ENCODE results near the gene DPP9.

Gene DPP9

DNA sequence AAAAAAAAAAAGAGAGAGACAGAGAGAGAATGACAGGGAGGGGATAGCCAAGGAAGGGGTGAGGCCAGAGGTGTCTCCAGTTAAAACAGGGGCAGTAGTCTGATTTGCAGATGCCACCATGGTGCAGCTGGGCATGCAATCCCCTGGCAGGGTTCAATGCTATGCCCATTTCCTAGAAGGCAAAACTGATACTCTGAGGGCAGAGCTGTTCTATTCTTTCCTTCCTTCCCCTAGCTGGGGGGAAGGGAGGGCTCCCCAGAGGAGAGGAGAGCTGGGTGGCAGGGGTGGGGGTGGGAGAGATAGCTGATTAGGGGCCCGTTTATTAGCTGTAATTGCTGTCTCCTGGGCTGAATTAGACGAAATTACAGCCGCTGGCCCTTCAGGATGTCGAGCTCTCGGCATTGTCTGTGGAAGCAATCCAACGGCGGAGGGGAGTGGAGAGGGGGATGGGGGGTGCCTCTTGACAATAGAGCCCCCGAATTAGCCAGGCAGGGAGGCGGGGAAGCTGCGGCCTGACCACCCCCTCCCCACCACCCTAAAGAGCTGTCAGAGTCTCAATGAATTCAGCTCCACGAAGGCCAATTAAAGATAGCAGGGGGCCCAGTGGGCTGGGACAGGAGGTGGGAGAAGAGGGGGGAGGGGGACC, 14.4 kb upstream of the DPP9 start:
- Histone ChIP-seq H3K36me3 (ENCODE audit: control insufficient read depth in 1 of 2, insufficient read depth in 2 of 2, low read length in 2 of 2) (no peaks in the 10 kb centered on the region), H3K4me3 (ENCODE audit: low read depth in 1 of 2, low read length in 2 of 2) (no peak overlapping the region), H3K9me3 (ENCODE audit: control insufficient read depth in 1 of 2, low read length in 2 of 2) (no peaks in the 10 kb centered on the region), H3K27me3 (ENCODE audit: low read depth, low read length) (no peaks in the 10 kb centered on the region), H3K27ac (ENCODE audit: low read length) (no peak overlapping the region), H3K4me1 (ENCODE audit: control insufficient read depth in 1 of 2, insufficient read depth in 2 of 2, low read length in 2 of 2) (peaks cover 0 to 12% of the 10 kb centered on the region in 2 donors)

DNA sequence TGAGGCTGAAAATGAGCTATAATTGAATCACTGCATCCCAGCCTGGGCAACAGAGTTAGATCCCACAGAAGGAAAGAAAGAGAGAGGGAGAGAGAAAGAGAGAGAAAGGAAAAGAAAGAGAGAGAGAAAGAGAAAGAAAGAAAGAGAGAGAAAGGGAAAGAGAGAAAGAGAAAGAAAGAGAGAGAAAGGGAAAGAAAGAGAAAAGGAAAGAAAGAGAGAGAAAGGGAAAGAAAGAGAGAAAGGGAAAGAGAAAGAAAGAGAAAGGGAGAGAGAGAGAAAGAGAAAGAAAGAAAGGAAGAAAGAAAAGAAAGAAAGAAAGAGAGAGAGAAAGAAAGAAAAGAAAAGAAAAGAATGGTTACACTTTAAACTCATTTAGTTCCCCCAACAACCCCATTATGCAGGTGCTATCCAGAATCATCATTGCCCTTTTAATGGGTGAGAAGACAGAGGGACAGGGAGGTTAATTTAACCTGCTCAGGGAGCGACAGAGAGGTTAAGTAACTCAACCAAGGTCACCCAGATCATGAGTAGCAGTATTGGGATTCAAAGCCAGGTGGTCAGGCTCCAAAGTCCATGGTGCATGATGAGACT, 10.2 kb upstream of the DPP9 start:
- Histone ChIP-seq H3K4me3 (ENCODE audit: low read depth in 1 of 2, low read length in 2 of 2) (no peak overlapping the region), H3K27ac (ENCODE audit: low read length) (no peak overlapping the region), H3K36me3 (ENCODE audit: control insufficient read depth in 1 of 2, insufficient read depth in 2 of 2, low read length in 2 of 2) (no peaks in the 10 kb centered on the region), H3K9me3 (ENCODE audit: control insufficient read depth in 1 of 2, low read length in 2 of 2) (no peaks in the 10 kb centered on the region), H3K4me1 (ENCODE audit: control insufficient read depth in 1 of 2, insufficient read depth in 2 of 2, low read length in 2 of 2) (no peaks in the 10 kb centered on the region), H3K27me3 (ENCODE audit: low read depth, low read length) (no peaks in the 10 kb centered on the region)

DNA sequence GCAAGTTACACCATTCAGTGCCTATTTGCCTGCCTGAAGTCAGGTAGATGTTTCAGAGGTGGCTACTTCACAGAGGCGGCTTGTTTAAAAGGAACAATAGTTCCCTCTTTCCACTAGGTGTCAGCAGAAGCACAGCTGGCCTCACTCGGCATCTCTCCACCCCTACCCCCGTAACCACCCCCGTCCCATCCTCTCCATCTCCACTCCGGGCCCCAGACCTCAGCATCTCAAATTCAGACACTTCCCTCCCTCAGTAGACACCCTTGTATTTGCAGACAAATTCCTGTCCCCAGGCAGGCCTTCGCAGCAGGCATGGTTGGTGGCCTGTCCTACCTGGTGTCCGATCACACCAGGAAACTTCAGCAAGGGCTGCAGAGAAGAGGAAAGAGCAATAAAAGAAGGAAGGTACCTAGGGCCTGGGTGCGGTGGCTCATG, 9.1 kb upstream of the DPP9 start:
- H3K27me3 ChIP-seq (ENCODE audit: low read depth, low read length) = no peaks in the 10 kb centered on the region
- H3K4me1 ChIP-seq (ENCODE audit: control insufficient read depth in 1 of 2, insufficient read depth in 2 of 2, low read length in 2 of 2) = no peaks in the 10 kb centered on the region
- no peaks in the 10 kb centered on the region for H3K9me3 ChIP-seq (ENCODE audit: control insufficient read depth in 1 of 2, low read length in 2 of 2)
- no peaks in the 10 kb centered on the region for H3K36me3 ChIP-seq (ENCODE audit: control insufficient read depth in 1 of 2, insufficient read depth in 2 of 2, low read length in 2 of 2)
- peak overlapping the region; percentile 11 to 19 for H3K4me3 ChIP-seq (ENCODE audit: low read depth in 1 of 2, low read length in 2 of 2)
- H3K27ac ChIP-seq (ENCODE audit: low read length) = no peak overlapping the region

DNA sequence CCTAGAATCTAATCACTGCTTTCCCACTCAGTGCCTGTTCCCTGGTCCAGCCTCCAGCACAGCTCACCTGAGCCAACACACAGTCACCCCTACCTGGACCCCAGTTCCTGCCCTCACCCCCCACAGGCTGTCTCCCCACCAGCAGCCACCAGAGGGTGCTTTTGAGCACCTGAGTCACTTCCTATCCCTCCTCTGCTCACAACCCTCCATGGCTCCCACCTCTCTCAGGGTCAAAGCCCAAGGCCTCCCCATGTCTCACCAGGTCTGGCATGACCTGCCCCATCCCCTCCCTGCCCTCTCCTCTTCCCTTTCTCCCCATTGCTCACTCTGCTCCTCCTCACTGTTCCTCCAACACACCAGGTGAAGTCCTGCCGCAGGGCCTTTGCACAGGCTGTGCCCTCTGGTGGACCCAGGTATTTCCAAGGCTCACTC, 7.1 kb upstream of the DPP9 start:
- H3K9me3 ChIP-seq (ENCODE audit: control insufficient read depth in 1 of 2, low read length in 2 of 2) = no peaks in the 10 kb centered on the region
- H3K4me1 ChIP-seq (ENCODE audit: control insufficient read depth in 1 of 2, insufficient read depth in 2 of 2, low read length in 2 of 2) = no peaks in the 10 kb centered on the region
- H3K27ac ChIP-seq (ENCODE audit: low read length) = no peak overlapping the region
- no peaks in the 10 kb centered on the region for H3K27me3 ChIP-seq (ENCODE audit: low read depth, low read length)
- H3K4me3 ChIP-seq (ENCODE audit: low read depth in 1 of 2, low read length in 2 of 2) = no peak overlapping the region
- H3K36me3 ChIP-seq (ENCODE audit: control insufficient read depth in 1 of 2, insufficient read depth in 2 of 2, low read length in 2 of 2) = no peaks in the 10 kb centered on the region

DNA sequence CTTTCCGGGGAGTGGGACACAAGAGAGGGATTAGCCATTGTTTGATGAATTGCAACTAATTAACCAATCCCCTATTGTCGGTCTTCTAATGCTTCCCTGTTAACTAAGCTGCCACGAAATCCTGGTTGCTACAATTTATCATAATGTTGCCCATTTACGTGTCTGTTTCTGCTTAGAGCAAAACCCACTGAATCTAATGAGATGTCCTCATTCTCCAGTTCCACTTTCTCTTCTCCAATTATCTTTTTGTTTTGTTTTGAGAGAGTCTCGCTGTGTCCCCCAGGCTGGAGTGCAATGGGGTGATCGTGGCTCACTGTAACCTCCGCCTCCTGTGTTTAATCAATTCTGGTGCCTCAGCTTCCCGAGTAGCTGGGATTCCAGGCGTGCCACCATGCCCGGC, 5.2 kb upstream of the DPP9 start:
- Histone ChIP-seq H3K36me3 (ENCODE audit: control insufficient read depth in 1 of 2, insufficient read depth in 2 of 2, low read length in 2 of 2) (no peaks in the 10 kb centered on the region), H3K27me3 (ENCODE audit: low read depth, low read length) (no peaks in the 10 kb centered on the region), H3K4me1 (ENCODE audit: control insufficient read depth in 1 of 2, insufficient read depth in 2 of 2, low read length in 2 of 2) (peaks cover 0 to 7% of the 10 kb centered on the region in 2 donors), H3K27ac (ENCODE audit: low read length) (no peak overlapping the region), H3K4me3 (ENCODE audit: low read depth in 1 of 2, low read length in 2 of 2) (no peak overlapping the region), H3K9me3 (ENCODE audit: control insufficient read depth in 1 of 2, low read length in 2 of 2) (no peaks in the 10 kb centered on the region)

DNA sequence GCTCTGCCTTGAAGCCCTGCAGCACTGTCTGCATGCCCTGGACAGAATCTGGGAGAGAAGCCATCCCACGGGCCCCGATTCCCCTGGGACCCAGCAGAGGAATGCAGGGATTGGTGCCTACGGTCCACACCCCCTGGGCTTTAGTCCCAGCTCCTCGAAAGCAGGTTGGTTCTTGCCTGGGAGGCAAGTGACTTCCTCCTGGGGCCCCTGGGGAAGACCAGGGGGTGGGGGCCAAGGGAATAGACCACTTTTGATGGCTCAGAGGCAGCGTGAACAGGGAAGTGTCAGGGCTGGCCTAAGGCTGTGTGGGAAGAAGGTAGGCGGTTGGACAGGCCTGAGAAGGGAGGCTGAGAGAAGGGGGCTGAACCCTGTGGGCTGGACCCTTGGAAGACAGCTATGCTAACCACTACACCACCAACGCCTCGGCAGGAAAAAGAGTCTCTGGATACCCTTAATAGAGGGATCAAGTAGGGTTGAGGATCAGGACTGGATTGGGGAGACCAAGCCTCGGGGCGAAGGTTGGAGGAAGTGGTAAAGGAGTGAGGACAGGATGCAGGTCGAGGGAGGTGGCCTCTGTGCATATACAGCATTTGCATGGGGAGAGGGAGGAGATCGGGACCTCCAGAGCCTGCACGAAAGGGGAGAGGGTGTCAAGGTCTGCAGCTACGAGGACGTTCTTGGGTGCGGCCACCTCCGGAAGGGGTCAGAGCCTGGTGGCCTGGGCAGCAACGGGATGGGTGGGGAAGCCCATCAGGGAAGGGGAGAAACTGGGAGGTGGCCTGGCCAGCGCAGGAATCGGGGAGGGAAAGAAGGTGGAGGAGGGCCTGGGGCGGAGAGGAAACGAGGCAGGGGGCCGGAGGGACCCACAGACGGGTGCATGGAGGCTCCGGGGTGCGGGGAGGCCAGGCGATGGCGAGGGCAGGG, 709 bp downstream of the DPP9 start:
- Histone ChIP-seq H3K27me3 (ENCODE audit: low read depth, low read length) (no peaks in the 10 kb centered on the region), H3K4me3 (ENCODE audit: low read depth in 1 of 2, low read length in 2 of 2) (peak overlapping the region; percentile 77 to 97), H3K36me3 (ENCODE audit: control insufficient read depth in 1 of 2, insufficient read depth in 2 of 2, low read length in 2 of 2) (peaks cover 28 to 29% of the 10 kb centered on the region in 2 donors), H3K4me1 (ENCODE audit: control insufficient read depth in 1 of 2, insufficient read depth in 2 of 2, low read length in 2 of 2) (peaks cover 11 to 26% of the 10 kb centered on the region in 2 donors), H3K27ac (ENCODE audit: low read length) (peak overlapping the region; percentile 67), H3K9me3 (ENCODE audit: control insufficient read depth in 1 of 2, low read length in 2 of 2) (no peaks in the 10 kb centered on the region)

DNA sequence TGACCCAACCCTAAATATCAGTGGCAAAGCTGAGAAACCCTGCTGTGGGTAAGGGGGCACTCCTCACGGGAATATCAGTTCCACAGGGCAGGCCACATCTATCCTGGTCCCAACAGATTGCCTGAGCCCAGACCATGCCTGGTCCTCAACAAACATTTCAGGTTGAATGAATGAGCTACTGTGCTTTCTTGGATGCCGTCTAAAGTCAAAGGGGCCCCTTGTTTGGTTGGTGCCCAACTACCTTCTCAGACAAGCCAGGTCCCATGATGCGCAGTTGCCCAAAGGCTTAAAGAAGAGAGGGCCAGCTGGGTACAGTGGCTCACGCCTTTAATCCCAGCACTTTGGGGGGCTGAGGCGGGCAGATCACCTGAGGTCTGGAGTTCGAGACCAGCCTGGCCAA, 2.4 kb downstream of the DPP9 start:
- no peak overlapping the region for H3K27ac ChIP-seq (ENCODE audit: low read length)
- H3K27me3 ChIP-seq (ENCODE audit: low read depth, low read length) = no peaks in the 10 kb centered on the region
- H3K9me3 ChIP-seq (ENCODE audit: control insufficient read depth in 1 of 2, low read length in 2 of 2) = no peaks in the 10 kb centered on the region
- no peak overlapping the region for H3K4me3 ChIP-seq (ENCODE audit: low read depth in 1 of 2, low read length in 2 of 2)
- H3K36me3 ChIP-seq (ENCODE audit: control insufficient read depth in 1 of 2, insufficient read depth in 2 of 2, low read length in 2 of 2) = peaks cover 39 to 44% of the 10 kb centered on the region in 2 donors
- H3K4me1 ChIP-seq (ENCODE audit: control insufficient read depth in 1 of 2, insufficient read depth in 2 of 2, low read length in 2 of 2) = peaks cover 11 to 29% of the 10 kb centered on the region in 2 donors

DNA sequence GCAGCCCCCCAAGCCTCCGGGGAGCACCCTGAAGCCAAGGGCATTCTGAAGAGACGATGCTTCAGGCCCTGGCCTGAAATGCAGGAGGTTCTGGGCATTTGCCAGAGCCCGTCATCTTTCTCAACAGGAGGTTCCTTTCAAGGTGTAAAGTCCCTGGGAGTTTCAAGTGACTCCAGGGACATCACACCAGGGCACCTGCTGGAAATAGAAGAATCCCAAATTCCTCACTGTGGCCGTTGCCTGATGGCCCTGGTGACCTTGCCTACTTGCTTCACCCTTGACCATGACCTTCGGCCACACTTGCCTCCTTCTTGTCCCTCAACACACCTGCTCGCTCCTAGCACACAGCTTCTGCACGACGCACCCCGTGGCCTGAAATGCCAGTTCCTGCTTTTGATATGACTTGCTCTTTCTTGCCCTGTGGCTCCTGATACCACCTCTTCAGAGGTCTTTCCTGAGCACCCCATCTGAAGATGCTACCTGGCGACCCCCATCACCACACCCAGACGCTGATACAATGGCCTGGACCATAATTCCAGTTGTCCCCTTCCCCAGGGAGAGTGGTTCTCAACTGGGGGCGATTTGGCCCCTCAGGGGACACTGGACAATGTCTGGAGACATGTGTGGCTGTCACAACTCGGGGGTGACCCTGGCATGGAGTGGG, 3.5 kb downstream of the DPP9 start:
- no peak overlapping the region for H3K4me3 ChIP-seq (ENCODE audit: low read depth in 1 of 2, low read length in 2 of 2)
- peaks cover 45 to 54% of the 10 kb centered on the region in 2 donors for H3K36me3 ChIP-seq (ENCODE audit: control insufficient read depth in 1 of 2, insufficient read depth in 2 of 2, low read length in 2 of 2)
- no peak overlapping the region for H3K27ac ChIP-seq (ENCODE audit: low read length)
- no peaks in the 10 kb centered on the region for H3K9me3 ChIP-seq (ENCODE audit: control insufficient read depth in 1 of 2, low read length in 2 of 2)
- peaks cover 11 to 27% of the 10 kb centered on the region in 2 donors for H3K4me1 ChIP-seq (ENCODE audit: control insufficient read depth in 1 of 2, insufficient read depth in 2 of 2, low read length in 2 of 2)
- no peaks in the 10 kb centered on the region for H3K27me3 ChIP-seq (ENCODE audit: low read depth, low read length)

DNA sequence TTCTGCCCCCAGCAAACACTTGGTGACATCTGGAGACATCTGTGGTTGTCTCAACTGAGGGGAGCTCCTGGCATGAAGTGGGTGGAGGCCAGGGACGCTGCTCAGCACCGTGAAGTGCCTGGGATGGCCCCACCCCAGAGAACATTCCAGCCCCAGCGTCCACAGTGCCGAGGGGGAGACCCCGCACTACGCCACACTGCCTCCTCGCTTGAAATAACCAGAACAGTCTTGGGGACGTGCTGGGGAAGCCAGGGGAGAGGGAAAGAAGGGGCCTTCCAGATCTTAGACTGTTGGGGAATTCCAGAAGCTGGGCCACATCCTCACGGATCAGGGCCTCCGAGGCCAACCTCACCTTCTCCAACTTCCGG, 4.2 kb downstream of the DPP9 start:
- H3K4me1 ChIP-seq (ENCODE audit: control insufficient read depth in 1 of 2, insufficient read depth in 2 of 2, low read length in 2 of 2) = peaks cover 11 to 22% of the 10 kb centered on the region in 2 donors
- peaks cover 45 to 58% of the 10 kb centered on the region in 2 donors for H3K36me3 ChIP-seq (ENCODE audit: control insufficient read depth in 1 of 2, insufficient read depth in 2 of 2, low read length in 2 of 2)
- no peak overlapping the region for H3K4me3 ChIP-seq (ENCODE audit: low read depth in 1 of 2, low read length in 2 of 2)
- H3K27me3 ChIP-seq (ENCODE audit: low read depth, low read length) = no peaks in the 10 kb centered on the region
- H3K9me3 ChIP-seq (ENCODE audit: control insufficient read depth in 1 of 2, low read length in 2 of 2) = no peaks in the 10 kb centered on the region
- no peak overlapping the region for H3K27ac ChIP-seq (ENCODE audit: low read length)

DNA sequence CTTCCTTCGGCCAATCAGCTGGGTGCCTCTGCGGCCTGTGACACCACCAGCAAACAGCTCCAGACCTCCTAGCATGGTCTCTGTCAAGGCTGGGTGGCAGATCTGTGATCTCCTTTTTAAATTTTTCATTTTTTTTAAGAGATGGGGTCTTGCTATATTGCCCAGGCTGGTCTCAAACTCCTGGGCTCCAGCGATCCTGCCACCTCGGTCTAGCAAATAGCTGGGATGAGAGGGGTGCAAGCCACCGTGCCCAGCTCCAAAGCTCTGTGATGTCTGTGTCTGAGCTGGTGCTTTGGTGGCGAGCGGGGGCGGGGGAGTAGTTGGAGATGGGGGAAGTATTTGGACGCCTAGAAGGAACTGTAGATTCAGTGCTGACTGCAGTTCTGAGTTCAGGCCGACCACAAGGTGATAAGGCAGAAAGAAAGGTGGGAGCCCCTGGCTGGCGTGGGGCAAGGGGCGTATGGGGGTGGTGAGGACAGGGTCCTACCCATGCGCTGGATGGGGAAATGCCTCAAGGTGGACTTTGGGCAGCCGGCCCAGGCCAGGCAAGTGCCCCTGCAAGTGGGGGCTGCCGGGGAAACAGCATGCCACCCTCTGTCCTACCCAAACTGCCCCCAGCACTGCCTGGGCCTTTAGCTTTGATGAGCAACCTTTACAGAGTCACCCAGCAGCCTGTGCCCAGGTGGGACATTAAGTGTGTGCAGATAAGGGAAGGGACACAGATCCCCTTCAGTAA, 5.5 kb downstream of the DPP9 start:
- Histone ChIP-seq H3K27ac (ENCODE audit: low read length) (no peak overlapping the region), H3K36me3 (ENCODE audit: control insufficient read depth in 1 of 2, insufficient read depth in 2 of 2, low read length in 2 of 2) (peaks cover 47 to 65% of the 10 kb centered on the region in 2 donors), H3K4me3 (ENCODE audit: low read depth in 1 of 2, low read length in 2 of 2) (no peak overlapping the region), H3K9me3 (ENCODE audit: control insufficient read depth in 1 of 2, low read length in 2 of 2) (no peaks in the 10 kb centered on the region), H3K27me3 (ENCODE audit: low read depth, low read length) (no peaks in the 10 kb centered on the region), H3K4me1 (ENCODE audit: control insufficient read depth in 1 of 2, insufficient read depth in 2 of 2, low read length in 2 of 2) (peaks cover 11 to 23% of the 10 kb centered on the region in 2 donors)

All from muscle layer of duodenum (tissue), 2 donors.